Body of pancreas (tissue), 4 donors: ENCODE data around the gene SLC9A9. TPM values are rescaled to one million over a fixed set of nuclear protein-coding genes. Genes with fewer than 3 reads are reported as not detected.

Experiments used
- ATAC-seq: fragments of 150-250 bp; one replicate; pipeline ENCODE4 v1.9.1; 2016
- DNase-seq, 4 donors: peaks; one replicate each; pipeline ENCODE4 v3.0.0-alpha.2; 2019
- H3K27ac ChIP-seq, 4 donors: fragments of 200-600 bp; sonication (generic); 1 replicate in 3 of 4; 2 replicates in 1 of 4; pipeline versions ENCODE4 v1.5.1 to v1.6.1; 2016 to 2019; ENCODE audit warnings: mild to moderate bottlenecking in 1 of 4, mixed read lengths in 1 of 4, moderate library complexity in 1 of 4
- H3K27me3 ChIP-seq, 2 donors: fragments of 200-600 bp; sonication (generic); one replicate each; pipeline ENCODE4 v1.6.0; 2016; ENCODE audit warnings: mild to moderate bottlenecking in 1 of 2
- H3K36me3 ChIP-seq, 2 donors: fragments of 200-600 bp; sonication (generic); replicated peaks in 1 of 2; 2 replicates each; pipeline ENCODE4 v1.5.1; 2016; ENCODE audit warnings: low read depth in 2 of 2; ENCODE audit not compliant: insufficient read depth in 1 of 2
- H3K4me1 ChIP-seq: fragments of 200-600 bp; sonication (generic); one replicate; pipeline ENCODE4 v1.6.0; 2016
- H3K4me3 ChIP-seq, 2 donors: fragments of 200-600 bp; sonication (generic); 1 replicate in 1 of 2; 2 replicates in 1 of 2; pipeline ENCODE4 v1.5.1; 2016 to 2019
- H3K9me3 ChIP-seq, 3 donors: fragments of 200-600 bp; sonication (generic); 1 replicate in 2 of 3; 2 replicates in 1 of 3; pipeline ENCODE4 v1.5.1; 2016
- CTCF ChIP-seq, 7 experiments: fragments of 450-650 bp in 4 of 7; fragments of 200-600 bp in 3 of 7; sonication (generic) in 3 of 7; IDR thresholded peaks; one replicate each; pipeline ENCODE4 v1.5.1; 2016 to 2019; ENCODE audit warnings: antibody characterized with exemption in 7 of 7
- POLR2A ChIP-seq, 3 donors: fragments of 450-650 bp; IDR thresholded peaks; one replicate each; pipeline ENCODE4 v1.6.1; 2016; ENCODE audit warnings: antibody characterized with exemption in 3 of 3, mild to moderate bottlenecking in 2 of 3
- WGBS, 2 donors: methylation state at CpG; one replicate each; pipeline ENCODE4 v1.1.5; 2017; 5-methylcytosine and 5-hydroxymethylcytosine counted together
- intact Hi-C: fragments of 100-400 bp; cut with DNase I; formaldehyde crosslinking; loops from one replicate; pipeline ENCODE4 v1.15.1; 2023
- total RNA-seq, 2 donors: library from RNA; depleted of rRNA; stranded (reverse); fragments of >200 nt; gene quantifications; one replicate each; pipeline ENCODE4 v1.1.0, GENCODE V29; 2016

The SLC9A9 gene
- total RNA-seq, 2 donors from 2014 or later, result 1.6 to 2.3 TPM

- ATAC-seq (no peak), DNase-seq (no peak)
- H3K4me3 ChIP-seq, result no peak overlapping the region
- no peak overlapping the region for H3K27ac ChIP-seq
- TF ChIP-seq POLR2A (IDR thresholded peaks at IDR 0.05) (no peak), CTCF (IDR thresholded peaks at IDR 0.05) (no peak)
- H3K36me3 ChIP-seq, result no peaks in the 10 kb centered on the region
- H3K27me3 ChIP-seq, result no peaks in the 10 kb centered on the region
- 84 to 87% methylated on average over 6 of the region's 6 CpGs for WGBS, 2 donors
- H3K9me3 ChIP-seq, result no peaks in the 10 kb centered on the region
- intact Hi-C loops, result no loop called here
- peaks cover 13% of the 10 kb centered on the region for H3K4me1 ChIP-seq
Observed at GRCh38 chr3:143581972-143582722, 266.1 kb downstream of the SLC9A9 start.

- ATAC-seq (no peak), DNase-seq (no peak)
- no peaks in the 10 kb centered on the region for H3K27me3 ChIP-seq
- WGBS, 2 donors, result 69 to 73% methylated on average over 2 of the region's 2 CpGs
- intact Hi-C loops, result no loop called here
- TF ChIP-seq POLR2A (IDR thresholded peaks at IDR 0.05) (no peak), CTCF (IDR thresholded peaks at IDR 0.05) (no peak)
- H3K4me3 ChIP-seq, result no peak overlapping the region
- no peaks in the 10 kb centered on the region for H3K4me1 ChIP-seq
- no peaks in the 10 kb centered on the region for H3K9me3 ChIP-seq
- H3K27ac ChIP-seq, result no peak overlapping the region
- no peaks in the 10 kb centered on the region for H3K36me3 ChIP-seq
Observed at GRCh38 chr3:143578810-143579435, 269.3 kb downstream of the SLC9A9 start.

- no peaks in the 10 kb centered on the region for H3K36me3 ChIP-seq
- DNase-seq (no peak), ATAC-seq (no peak)
- no peaks in the 10 kb centered on the region for H3K27me3 ChIP-seq
- H3K9me3 ChIP-seq, result no peaks in the 10 kb centered on the region
- no peak overlapping the region for H3K27ac ChIP-seq
- WGBS, 2 donors, result 81 to 83% methylated on average over 5 of the region's 5 CpGs
- H3K4me3 ChIP-seq, result no peak overlapping the region
- TF ChIP-seq CTCF (IDR thresholded peaks at IDR 0.05) (no peak), POLR2A (IDR thresholded peaks at IDR 0.05) (no peak)
- intact Hi-C loops, result no loop called here
- no peaks in the 10 kb centered on the region for H3K4me1 ChIP-seq
Observed at GRCh38 chr3:143576568-143577270, 271.5 kb downstream of the SLC9A9 start.

- no peak overlapping the region for H3K4me3 ChIP-seq
- DNase-seq, result no peak
- intact Hi-C loops, result no loop called here
- TF ChIP-seq POLR2A (IDR thresholded peaks at IDR 0.05) (no peak), CTCF (IDR thresholded peaks at IDR 0.05) (no peak)
- WGBS, 2 donors, result 61 to 89% methylated on average over 1 of the region's 1 CpG
- ATAC-seq, result no peak
- H3K27me3 ChIP-seq, result no peaks in the 10 kb centered on the region
- H3K4me1 ChIP-seq, result no peaks in the 10 kb centered on the region
- H3K9me3 ChIP-seq, result no peaks in the 10 kb centered on the region
- no peak overlapping the region for H3K27ac ChIP-seq
- no peaks in the 10 kb centered on the region for H3K36me3 ChIP-seq
Observed at GRCh38 chr3:143574933-143575332, 273.3 kb downstream of the SLC9A9 start.
